ENCODE measurements around the gene RSPH1. TPM values are rescaled to one million over a fixed set of nuclear protein-coding genes. Genes with fewer than 3 reads are reported as not detected.

The RSPH1 gene
- polyA plus RNA-seq, 1 experiment, result not detected

DNA sequence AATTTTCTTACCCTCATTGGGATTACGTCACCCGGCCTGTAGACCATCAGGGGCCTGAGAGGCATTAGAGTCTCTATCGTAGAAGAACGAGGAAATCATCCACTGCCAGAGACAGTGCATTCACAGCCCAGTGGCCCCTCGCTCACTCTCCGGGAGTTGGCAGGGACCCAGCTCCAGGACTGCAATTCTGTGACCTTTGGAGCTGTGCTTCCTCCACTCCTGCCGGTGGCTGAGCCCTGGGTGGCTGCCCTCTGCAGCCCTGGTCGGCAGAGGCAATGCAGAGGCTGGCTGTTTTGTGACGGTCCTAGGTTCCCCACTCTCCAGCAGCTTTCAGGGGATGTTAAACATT lies 30.3 kb upstream of the RSPH1 start:
- TF ChIP-seq, protein P1, sequence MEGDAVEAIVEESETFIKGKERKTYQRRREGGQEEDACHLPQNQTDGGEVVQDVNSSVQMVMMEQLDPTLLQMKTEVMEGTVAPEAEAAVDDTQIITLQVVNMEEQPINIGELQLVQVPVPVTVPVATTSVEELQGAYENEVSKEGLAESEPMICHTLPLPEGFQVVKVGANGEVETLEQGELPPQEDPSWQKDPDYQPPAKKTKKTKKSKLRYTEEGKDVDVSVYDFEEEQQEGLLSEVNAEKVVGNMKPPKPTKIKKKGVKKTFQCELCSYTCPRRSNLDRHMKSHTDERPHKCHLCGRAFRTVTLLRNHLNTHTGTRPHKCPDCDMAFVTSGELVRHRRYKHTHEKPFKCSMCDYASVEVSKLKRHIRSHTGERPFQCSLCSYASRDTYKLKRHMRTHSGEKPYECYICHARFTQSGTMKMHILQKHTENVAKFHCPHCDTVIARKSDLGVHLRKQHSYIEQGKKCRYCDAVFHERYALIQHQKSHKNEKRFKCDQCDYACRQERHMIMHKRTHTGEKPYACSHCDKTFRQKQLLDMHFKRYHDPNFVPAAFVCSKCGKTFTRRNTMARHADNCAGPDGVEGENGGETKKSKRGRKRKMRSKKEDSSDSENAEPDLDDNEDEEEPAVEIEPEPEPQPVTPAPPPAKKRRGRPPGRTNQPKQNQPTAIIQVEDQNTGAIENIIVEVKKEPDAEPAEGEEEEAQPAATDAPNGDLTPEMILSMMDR (IDR thresholded peaks at IDR 0.05; ENCODE audit: low read depth, low read length), result no peak
- CTCF ChIA-PET, result interaction anchor here (0.7 kb wide), 1 partner anchor 17 kb away, joined by 3 read pairs; no protein-coding TSS in a partner anchor
- DNase-seq (ENCODE audit: low read depth, low spot score), result no peak
- POLR2A ChIA-PET, result no interaction called here
- Histone ChIP-seq H3K9me3 (ENCODE audit: control insufficient read depth, insufficient read depth, low read length) (no peaks in the 10 kb centered on the region), H3K27ac (ENCODE audit: low read depth, low read length) (no peak overlapping the region), H3K27me3 (ENCODE audit: control insufficient read depth, insufficient read depth, low read length) (peaks cover 16% of the 10 kb centered on the region), H3K4me3 (ENCODE audit: low read depth, low read length) (no peak overlapping the region)

DNA sequence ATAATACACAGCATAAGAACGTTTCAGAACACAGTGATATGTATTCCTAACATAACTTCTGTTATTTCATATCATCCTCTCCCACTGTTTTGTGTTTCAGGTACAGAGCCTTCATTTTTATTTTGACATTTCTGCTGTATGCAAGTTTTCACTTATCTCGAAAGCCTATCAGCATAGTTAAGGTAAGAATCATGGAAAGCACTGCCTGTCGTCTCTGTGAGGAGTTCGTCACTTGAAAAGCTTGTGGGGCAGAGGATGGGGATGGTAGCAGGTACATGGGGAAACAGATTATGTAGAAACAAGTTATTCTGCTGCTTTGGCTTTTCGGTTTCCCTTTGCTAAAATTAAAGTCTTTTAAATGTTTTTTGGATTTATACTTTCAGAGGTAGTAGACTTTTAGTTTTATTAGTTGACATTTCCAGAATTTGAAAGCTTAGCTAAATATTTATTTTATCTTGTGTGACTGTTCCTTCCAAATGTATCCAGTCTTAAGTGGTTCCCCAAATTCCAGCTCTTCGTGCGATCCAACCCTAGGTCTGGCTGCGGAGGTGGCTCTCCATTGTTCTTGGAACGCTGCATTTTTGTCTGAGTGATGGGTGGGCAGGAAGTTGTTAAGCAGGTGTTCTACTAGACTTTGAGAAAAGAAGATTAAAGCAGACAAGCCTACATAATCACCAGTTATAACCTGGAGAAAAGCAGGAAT lies 29.8 kb upstream of the RSPH1 start:
- Histone ChIP-seq H3K27me3 (ENCODE audit: control insufficient read depth, insufficient read depth, low read length) (peaks cover 18% of the 10 kb centered on the region), H3K9me3 (ENCODE audit: control insufficient read depth, insufficient read depth, low read length) (no peaks in the 10 kb centered on the region), H3K4me3 (ENCODE audit: low read depth, low read length) (no peak overlapping the region), H3K27ac (ENCODE audit: low read depth, low read length) (no peak overlapping the region)
- DNase-seq (ENCODE audit: low read depth, low spot score), result no peak
- POLR2A ChIA-PET, result no interaction called here
- TF ChIP-seq, protein P1 (IDR thresholded peaks at IDR 0.05; ENCODE audit: low read depth, low read length), result no peak
- CTCF ChIA-PET, result interaction anchor here (0.7 kb wide), 1 partner anchor 17 kb away, joined by 3 read pairs; no protein-coding TSS in a partner anchor

DNA sequence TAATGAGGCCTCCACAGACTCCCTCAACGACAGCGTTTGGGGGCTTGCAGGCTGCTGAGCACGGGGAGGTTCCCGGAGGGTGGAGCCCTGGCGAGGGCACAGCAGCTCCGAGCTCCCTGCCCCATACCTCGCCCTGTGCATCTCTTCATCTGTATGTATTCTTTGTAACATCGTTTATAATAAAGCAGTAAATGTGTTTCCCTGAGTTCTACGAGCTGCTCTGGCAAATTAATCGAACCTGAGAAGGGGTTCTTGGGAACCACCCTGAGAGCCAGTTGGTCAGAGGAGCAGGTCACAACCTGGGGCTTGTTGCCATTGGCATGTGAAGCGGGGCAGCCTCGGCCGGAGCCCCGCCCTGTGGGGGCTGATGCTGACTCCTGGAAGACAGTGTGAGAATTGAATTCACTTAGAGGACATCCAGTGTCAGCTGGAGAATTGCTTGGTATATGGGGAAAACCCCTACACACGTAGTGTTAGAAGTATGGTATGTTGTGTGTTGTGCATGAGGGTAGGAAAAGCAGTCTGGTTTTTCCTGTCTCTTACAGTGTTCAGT lies 29.1 kb upstream of the RSPH1 start:
- POLR2A ChIA-PET, result no interaction called here
- no peak for DNase-seq (ENCODE audit: low read depth, low spot score)
- Histone ChIP-seq H3K27me3 (ENCODE audit: control insufficient read depth, insufficient read depth, low read length) (peaks cover 21% of the 10 kb centered on the region), H3K27ac (ENCODE audit: low read depth, low read length) (no peak overlapping the region), H3K9me3 (ENCODE audit: control insufficient read depth, insufficient read depth, low read length) (no peaks in the 10 kb centered on the region), H3K4me3 (ENCODE audit: low read depth, low read length) (no peak overlapping the region)
- TF ChIP-seq, protein P1 (IDR thresholded peaks at IDR 0.05; ENCODE audit: low read depth, low read length), result no peak
- CTCF ChIA-PET, result no interaction called here

DNA sequence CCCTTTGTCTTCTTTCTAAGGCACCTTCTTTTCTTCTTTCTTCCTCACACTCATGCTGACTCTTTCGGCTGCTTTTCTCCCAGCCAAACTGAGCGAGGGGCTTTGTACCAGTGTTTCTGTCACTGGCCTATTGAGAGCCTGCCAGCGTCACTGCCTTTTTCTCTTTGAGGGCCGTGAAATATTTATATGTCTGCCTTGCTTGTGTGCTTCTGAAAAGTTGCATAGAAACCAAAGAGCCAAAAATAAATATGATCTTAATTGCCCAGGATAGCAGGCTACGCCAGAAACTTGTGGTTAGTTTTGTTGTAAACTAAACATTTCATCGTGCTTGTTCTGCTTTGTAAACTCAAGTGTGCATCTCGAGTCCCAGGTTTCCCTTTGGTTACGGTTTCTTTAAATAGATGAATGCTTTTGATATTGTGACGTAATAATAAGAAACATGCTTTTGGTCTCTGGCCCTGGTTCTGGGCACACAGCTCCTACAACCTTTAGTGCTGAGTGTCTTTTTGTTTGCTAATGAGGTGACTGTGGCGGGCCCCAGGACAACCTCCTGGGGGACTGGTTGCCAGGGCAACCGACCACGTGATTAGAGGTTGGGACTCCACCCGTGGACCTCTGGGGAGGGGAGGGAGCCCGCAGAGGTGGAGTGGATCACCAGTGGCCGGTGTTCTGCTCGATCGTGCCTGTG lies 28.5 kb upstream of the RSPH1 start:
- DNase-seq (ENCODE audit: low read depth, low spot score), result no peak
- peaks cover 20% of the 10 kb centered on the region for H3K27me3 ChIP-seq (ENCODE audit: control insufficient read depth, insufficient read depth, low read length)
- H3K4me3 ChIP-seq (ENCODE audit: low read depth, low read length), result no peak overlapping the region
- CTCF ChIA-PET, result no interaction called here
- POLR2A ChIA-PET, result no interaction called here
- no peak overlapping the region for H3K27ac ChIP-seq (ENCODE audit: low read depth, low read length)
- no peaks in the 10 kb centered on the region for H3K9me3 ChIP-seq (ENCODE audit: control insufficient read depth, insufficient read depth, low read length)
- TF ChIP-seq, protein P1 (IDR thresholded peaks at IDR 0.05; ENCODE audit: low read depth, low read length), result no peak

DNA sequence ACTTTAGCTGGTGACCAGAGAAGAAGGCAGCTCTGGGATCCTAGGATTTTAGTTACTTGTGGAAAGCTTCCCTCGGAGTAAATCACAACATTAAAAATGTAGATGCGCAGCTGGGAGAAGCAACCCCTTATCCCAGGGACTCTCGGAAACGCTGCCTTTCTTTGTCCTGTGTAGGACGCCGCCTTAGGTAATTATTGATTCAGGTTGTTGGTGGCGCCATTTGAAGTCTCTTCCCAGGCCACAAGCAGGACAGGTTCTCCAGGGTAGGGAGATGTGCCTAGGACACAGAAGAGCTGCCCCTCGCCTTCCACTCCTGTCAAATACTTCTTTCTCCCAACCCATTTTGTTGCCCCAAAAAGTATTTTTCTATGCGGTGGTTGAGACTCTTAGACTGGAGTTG lies 27.9 kb upstream of the RSPH1 start:
- no peak for DNase-seq (ENCODE audit: low read depth, low spot score)
- Histone ChIP-seq H3K27ac (ENCODE audit: low read depth, low read length) (no peak overlapping the region), H3K27me3 (ENCODE audit: control insufficient read depth, insufficient read depth, low read length) (peaks cover 24% of the 10 kb centered on the region), H3K4me3 (ENCODE audit: low read depth, low read length) (no peak overlapping the region), H3K9me3 (ENCODE audit: control insufficient read depth, insufficient read depth, low read length) (no peaks in the 10 kb centered on the region)
- ChIA-PET CTCF (no interaction called here), POLR2A (no interaction called here)
- TF ChIP-seq, protein P1 (IDR thresholded peaks at IDR 0.05; ENCODE audit: low read depth, low read length), result no peak
